Skeletal muscle tissue (tissue), 5 donors: ENCODE measurements around the gene TSPYL2. TPM values are rescaled to one million over a fixed set of nuclear protein-coding genes. Genes with fewer than 3 reads are reported as not detected.

Source experiments
- H3K27ac ChIP-seq: one replicate; pipeline ENCODE4 v1.7.0; 2013; ENCODE audit warnings: mild to moderate bottlenecking, low read depth, low read length, inconsistent platforms
- H3K27me3 ChIP-seq, 3 donors: one replicate each; pipeline ENCODE4 v1.7.0; 2013; ENCODE audit warnings: low read length in 3 of 3; ENCODE audit not compliant: control insufficient read depth in 3 of 3, insufficient read depth in 3 of 3
- H3K36me3 ChIP-seq, 3 donors: one replicate each; pipeline ENCODE4 v1.7.0; 2013; ENCODE audit warnings: low read length in 3 of 3; ENCODE audit not compliant: control insufficient read depth in 3 of 3, insufficient read depth in 3 of 3
- H3K4me1 ChIP-seq, 3 donors: one replicate each; pipeline ENCODE4 v1.7.0; 2013; ENCODE audit warnings: low read length in 3 of 3, mild to moderate bottlenecking in 3 of 3; ENCODE audit not compliant: control insufficient read depth in 3 of 3, insufficient read depth in 3 of 3
- H3K4me3 ChIP-seq, 3 donors: one replicate each; pipeline ENCODE4 v1.7.0; 2013; ENCODE audit warnings: low read length in 3 of 3
- H3K9ac ChIP-seq, 3 donors: one replicate each; pipeline ENCODE4 v1.7.0; 2013; ENCODE audit warnings: low read length in 3 of 3, mild to moderate bottlenecking in 3 of 3, moderate library complexity in 2 of 3, low read depth in 1 of 3
- H3K9me3 ChIP-seq, 3 donors: one replicate each; pipeline ENCODE4 v1.7.0; 2013; ENCODE audit warnings: low read length in 3 of 3; ENCODE audit not compliant: control insufficient read depth in 3 of 3
- small RNA-seq: library from RNA; depleted of rRNA; stranded (forward); fragments of <200 nt; gene quantifications from one replicate; pipeline ENCODE3, GENCODE V24; 2014
- total RNA-seq: library from RNA; depleted of rRNA; stranded (reverse); fragments of >200 nt; gene quantifications from one replicate; pipeline ENCODE4 v1.2.3, GENCODE V29; 2014
- donor health status: Osteomylitis.

The TSPYL2 gene
- total RNA-seq, 1 donor from 2014 or later, result 7.3 TPM

GRCh38 chrX:53115550-53115874 lies 33.3 kb downstream of the TSPYL2 start:
- Histone ChIP-seq H3K36me3 (peaks cover 0 to 4% (median 0%) of the 10 kb centered on the region in 3 donors), H3K9ac (no peak overlapping the region), H3K27me3 (no peaks in the 10 kb centered on the region), H3K4me1 (peaks cover 5 to 11% (median 9%) of the 10 kb centered on the region in 3 donors), H3K9me3 (no peaks in the 10 kb centered on the region), H3K27ac (peak overlapping the region; percentile 36), H3K4me3 (no peak overlapping the region)

- Histone ChIP-seq H3K27me3 (no peaks in the 10 kb centered on the region), H3K36me3 (peaks cover 0 to 4% (median 0%) of the 10 kb centered on the region in 3 donors), H3K9me3 (no peaks in the 10 kb centered on the region), H3K4me1 (peaks cover 5 to 11% (median 9%) of the 10 kb centered on the region in 3 donors), H3K9ac (peak overlapping the region in 1 of 3 donors; percentile 64), H3K4me3 (peak overlapping the region in 2 of 3 donors; percentile 13 to 30), H3K27ac (peak overlapping the region; percentile 36)
Measured at GRCh38 chrX:53116101-53116500, 33.9 kb downstream of the TSPYL2 start.

DNA sequence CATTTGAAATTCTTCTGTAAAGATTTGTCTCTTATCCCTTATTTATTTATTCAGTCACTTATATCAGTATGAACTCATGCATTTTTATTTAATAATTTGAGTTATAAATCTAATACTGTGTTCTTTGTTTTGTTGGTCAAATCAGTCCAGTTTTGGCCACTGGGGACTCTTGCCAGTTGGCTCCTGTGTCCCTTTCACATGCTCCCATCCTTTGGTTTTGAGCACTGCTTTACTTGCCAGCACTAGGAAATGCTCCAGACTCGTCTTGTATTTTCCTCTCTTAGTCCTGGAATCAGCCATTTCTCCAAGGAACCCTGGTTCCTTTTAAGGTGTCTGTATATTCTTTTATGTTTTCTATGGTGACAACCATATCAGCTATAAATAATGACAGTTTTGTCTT lies 39.8 kb downstream of the TSPYL2 start:
- H3K9me3 ChIP-seq, result no peaks in the 10 kb centered on the region
- H3K9ac ChIP-seq, result no peak overlapping the region
- no peaks in the 10 kb centered on the region for H3K27me3 ChIP-seq
- H3K27ac ChIP-seq, result no peak overlapping the region
- peaks cover 0 to 5% (median 4%) of the 10 kb centered on the region in 3 donors for H3K4me1 ChIP-seq
- no peaks in the 10 kb centered on the region for H3K36me3 ChIP-seq
- H3K4me3 ChIP-seq, result no peak overlapping the region

- H3K4me1 ChIP-seq, result peaks cover 6 to 14% (median 8%) of the 10 kb centered on the region in 3 donors
- no peak overlapping the region for H3K27ac ChIP-seq
- H3K36me3 ChIP-seq, result no peaks in the 10 kb centered on the region
- peaks cover 0 to 3% (median 0%) of the 10 kb centered on the region in 3 donors for H3K9me3 ChIP-seq
- H3K27me3 ChIP-seq, result peaks cover 0 to 6% (median 0%) of the 10 kb centered on the region in 3 donors
- H3K9ac ChIP-seq, result no peak overlapping the region
- no peak overlapping the region for H3K4me3 ChIP-seq
Measured at GRCh38 chrX:53125506-53125905, 43.3 kb downstream of the TSPYL2 start.

- Histone ChIP-seq H3K9ac (no peak overlapping the region), H3K36me3 (no peaks in the 10 kb centered on the region), H3K4me3 (no peak overlapping the region), H3K4me1 (peaks cover 6 to 14% (median 8%) of the 10 kb centered on the region in 3 donors), H3K27me3 (peaks cover 0 to 8% (median 0%) of the 10 kb centered on the region in 3 donors), H3K27ac (no peak overlapping the region), H3K9me3 (peaks cover 0 to 3% (median 0%) of the 10 kb centered on the region in 3 donors)
Measured at GRCh38 chrX:53126377-53126776, 44.2 kb downstream of the TSPYL2 start.

- peaks cover 0 to 14% (median 0%) of the 10 kb centered on the region in 3 donors for H3K27me3 ChIP-seq
- H3K4me1 ChIP-seq, result peaks cover 3 to 14% (median 6%) of the 10 kb centered on the region in 3 donors
- H3K9ac ChIP-seq, result no peak overlapping the region
- peaks cover 0 to 3% (median 0%) of the 10 kb centered on the region in 3 donors for H3K9me3 ChIP-seq
- H3K27ac ChIP-seq, result no peak overlapping the region
- H3K4me3 ChIP-seq, result no peak overlapping the region
- peaks cover 0 to 7% (median under 1%) of the 10 kb centered on the region in 3 donors for H3K36me3 ChIP-seq
Measured at GRCh38 chrX:53128097-53128749, 46.1 kb downstream of the TSPYL2 start.

DNA sequence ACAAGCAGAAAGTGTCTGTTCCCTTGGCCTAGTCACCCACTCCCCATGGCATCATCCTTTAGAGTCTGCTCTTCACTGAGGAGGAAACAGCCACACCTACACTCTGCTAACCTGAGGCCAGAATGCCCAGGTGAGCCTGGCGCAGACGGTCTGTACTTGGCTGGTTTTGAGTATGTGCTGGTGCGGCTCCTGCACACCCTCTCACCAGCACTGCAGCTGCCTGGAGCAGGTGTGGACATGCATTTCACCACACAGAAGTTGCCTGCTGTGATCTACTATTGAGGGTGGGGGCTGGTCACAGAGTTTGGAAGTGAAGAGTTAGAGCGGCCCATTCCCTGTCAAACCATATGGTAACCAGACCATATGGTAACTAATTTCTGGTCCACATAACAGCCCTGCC lies 51.2 kb downstream of the TSPYL2 start:
- Histone ChIP-seq H3K9ac (no peak overlapping the region), H3K36me3 (peaks cover 0 to 7% (median 4%) of the 10 kb centered on the region in 3 donors), H3K9me3 (no peaks in the 10 kb centered on the region), H3K27ac (no peak overlapping the region), H3K4me3 (no peak overlapping the region), H3K4me1 (peaks cover 0 to 7% (median 3%) of the 10 kb centered on the region in 3 donors), H3K27me3 (peaks cover 0 to 17% (median 0%) of the 10 kb centered on the region in 3 donors)

DNA sequence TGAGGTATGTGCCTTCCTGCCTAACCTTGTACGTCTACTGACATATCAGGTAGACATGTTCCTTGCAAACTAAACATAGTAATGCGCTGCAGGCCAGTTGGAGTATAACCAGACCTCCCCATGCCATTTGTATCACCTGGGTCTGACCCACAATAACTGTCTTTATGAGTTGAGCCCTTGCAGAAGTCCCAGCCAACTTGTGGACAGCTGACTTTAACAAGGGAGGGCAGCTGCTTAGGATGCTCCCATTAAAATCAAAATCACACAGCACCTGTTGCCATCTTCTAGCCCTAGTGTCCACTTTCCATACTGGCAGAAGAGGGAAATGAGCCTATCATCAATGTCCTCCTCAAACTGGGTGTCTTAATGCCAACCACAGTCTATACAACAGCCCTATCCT lies 53.4 kb downstream of the TSPYL2 start:
- no peaks in the 10 kb centered on the region for H3K9me3 ChIP-seq
- H3K27ac ChIP-seq, result no peak overlapping the region
- H3K4me3 ChIP-seq, result no peak overlapping the region
- no peak overlapping the region for H3K9ac ChIP-seq
- peaks cover 0 to 11% (median 0%) of the 10 kb centered on the region in 3 donors for H3K27me3 ChIP-seq
- H3K36me3 ChIP-seq, result peaks cover 0 to 7% (median 4%) of the 10 kb centered on the region in 3 donors
- H3K4me1 ChIP-seq, result peaks cover 0 to 7% (median 3%) of the 10 kb centered on the region in 3 donors

Small RNA genes lying within 50 kb of the gene (small RNA-seq; reads per million reads assigned to genes)
- not detected for gene AL591212.2

Other genes starting within 250 kb of the TSPYL2 start
- gene XAGE3, start 214.3 kb upstream of the TSPYL2 start, total RNA-seq, result not detected
- 21.9 TPM for gene FAM156B, start 185.0 kb upstream of the TSPYL2 start, total RNA-seq
- 3.7 TPM for gene FAM156A, start 123.8 kb upstream of the TSPYL2 start, total RNA-seq
- gene GPR173, start 33.6 kb upstream of the TSPYL2 start, total RNA-seq, result 2.1 TPM
- gene KANTR, start 11.8 kb downstream of the TSPYL2 start, total RNA-seq, result 12.0 TPM
- 54.3 TPM for gene KDM5C, start 142.8 kb downstream of the TSPYL2 start, total RNA-seq
- 3.1 TPM for gene IQSEC2, start 199.2 kb downstream of the TSPYL2 start, total RNA-seq